GM23338 (cell line): ENCODE results near the gene USP10. TPM values are rescaled to one million over a fixed set of nuclear protein-coding genes. Genes with fewer than 3 reads are reported as not detected.

Experiments used
- ATAC-seq: fragments of 200-7000 bp; cut with Tn5 transposase; 3 replicates; pipeline ENCODE4 v1.9.1; 2020
- DNase-seq: peaks from one replicate; pipeline ENCODE4 v3.0.0-alpha.2; 2015; ENCODE audit warnings: low spot score
- H2AFZ ChIP-seq: fragments of 200-600 bp; sonication (generic); 2 replicates; pipeline ENCODE4 v1.8.0; 2016; ENCODE audit warnings: antibody characterized with exemption, mild to moderate bottlenecking, moderate library complexity
- H3F3A ChIP-seq: fragments of 200-600 bp; sonication (generic); replicated peaks from 2 replicates; pipeline ENCODE4 v1.8.0; 2017; ENCODE audit warnings: antibody characterized with exemption, mixed run types, low read depth
- H3K27ac ChIP-seq: fragments of 200-600 bp; sonication (generic); 2 replicates; pipeline ENCODE4 v1.6.1; 2016; ENCODE audit warnings: low read depth
- H3K27me3 ChIP-seq: fragments of 200-600 bp; sonication (generic); 2 replicates; pipeline ENCODE4 v1.8.0; 2016; ENCODE audit warnings: mild to moderate bottlenecking, mixed run types, moderate library complexity; ENCODE audit not compliant: insufficient read depth
- H3K36me3 ChIP-seq: fragments of 200-600 bp; sonication (generic); 2 replicates; pipeline ENCODE4 v1.8.0; 2016; ENCODE audit warnings: mild to moderate bottlenecking; ENCODE audit not compliant: insufficient read depth
- H3K4me1 ChIP-seq: fragments of 200-600 bp; sonication (generic); 2 replicates; pipeline ENCODE4 v1.8.0; 2016; ENCODE audit warnings: mild to moderate bottlenecking, moderate library complexity; ENCODE audit not compliant: insufficient read depth
- H3K4me2 ChIP-seq: fragments of 200-600 bp; sonication (generic); 2 replicates; pipeline ENCODE4 v1.7.1; 2017; ENCODE audit warnings: mixed run types
- H3K4me3 ChIP-seq: fragments of 200-600 bp; sonication (generic); 2 replicates; pipeline ENCODE4 v1.6.1; 2016; ENCODE audit warnings: mixed run types
- H3K79me2 ChIP-seq: fragments of 200-600 bp; sonication (generic); replicated peaks from 2 replicates; pipeline ENCODE4 v1.8.0; 2017; ENCODE audit warnings: mild to moderate bottlenecking; ENCODE audit not compliant: insufficient read depth
- H3K9me2 ChIP-seq: fragments of 200-600 bp; sonication (generic); 2 replicates; pipeline ENCODE4 v1.8.0; 2017; ENCODE audit not compliant: insufficient read depth
- H4K20me1 ChIP-seq: fragments of 200-600 bp; sonication (generic); replicated peaks from 2 replicates; pipeline ENCODE4 v1.8.0; 2017; ENCODE audit warnings: mild to moderate bottlenecking; ENCODE audit not compliant: insufficient read depth
- H3K27ac Mint-ChIP-seq: 2 replicates; pipeline ENCODE4 v1.8.0; 2020; ENCODE audit warnings: inconsistent platforms, mild to moderate bottlenecking, moderate library complexity, mixed read lengths
- H3K27me3 Mint-ChIP-seq: 3 replicates; pipeline ENCODE4 v1.8.0; 2022; ENCODE audit warnings: low read depth, mild to moderate bottlenecking, moderate library complexity, mixed read lengths, inconsistent platforms; ENCODE audit not compliant: insufficient read depth, poor library complexity
- H3K36me3 Mint-ChIP-seq: 3 replicates; pipeline ENCODE4 v1.8.0; 2021; ENCODE audit warnings: low read depth, mild to moderate bottlenecking, inconsistent platforms, moderate library complexity, mixed read lengths
- H3K4me1 Mint-ChIP-seq: 3 replicates; pipeline ENCODE4 v1.8.0; 2020; ENCODE audit warnings: mild to moderate bottlenecking, inconsistent platforms, mixed read lengths
- H3K4me3 Mint-ChIP-seq: 3 replicates; pipeline ENCODE4 v1.8.0; 2021; ENCODE audit warnings: moderate library complexity, mild to moderate bottlenecking, inconsistent platforms, mixed read lengths
- H3K9me3 Mint-ChIP-seq: 3 replicates; pipeline ENCODE4 v1.8.0; 2020; ENCODE audit warnings: moderate library complexity, mild to moderate bottlenecking, inconsistent platforms, mixed read lengths
- CREB1 ChIP-seq: fragments of 250-450 bp; sonication (Bioruptor Pico); IDR thresholded peaks from 2 replicates; pipeline ENCODE4 v1.5.0; 2020; ENCODE audit warnings: low read depth, mild to moderate bottlenecking, moderate library complexity
- EZH2 ChIP-seq: fragments of 200-600 bp; sonication (generic); IDR thresholded peaks from one replicate; pipeline ENCODE4 v1.8.0; 2017; ENCODE audit warnings: antibody characterized with exemption, mild to moderate bottlenecking, low read depth; ENCODE audit not compliant: unreplicated experiment
- EZH2phosphoT487 ChIP-seq: fragments of 200-600 bp; sonication (generic); IDR thresholded peaks from one replicate; pipeline ENCODE4 v1.8.1; 2018; ENCODE audit warnings: antibody characterized with exemption; ENCODE audit not compliant: unreplicated experiment
- JUNB ChIP-seq: IDR thresholded peaks from one replicate; pipeline ENCODE4 v1.6.1; 2016; ENCODE audit warnings: antibody characterized with exemption; ENCODE audit not compliant: unreplicated experiment
- NANOG ChIP-seq: IDR thresholded peaks from 2 replicates; pipeline ENCODE4 v1.6.1; 2016; ENCODE audit warnings: antibody characterized with exemption, borderline replicate concordance
- POLR2AphosphoS5 ChIP-seq: IDR thresholded peaks from 2 replicates; pipeline ENCODE4 v1.6.1; 2016; ENCODE audit warnings: antibody characterized with exemption, low read depth
- STAT1 ChIP-seq: IDR thresholded peaks from one replicate; pipeline ENCODE4 v1.6.1; 2016; ENCODE audit warnings: antibody characterized with exemption; ENCODE audit not compliant: unreplicated experiment
- ZNF114 ChIP-seq: fragments of 250-450 bp; sonication (Bioruptor Pico); IDR thresholded peaks from 2 replicates; pipeline ENCODE4 v1.5.0; 2020; ENCODE audit warnings: mild to moderate bottlenecking, moderate library complexity
- ZNF331 ChIP-seq: fragments of 250-450 bp; sonication (Bioruptor Pico); IDR thresholded peaks from 2 replicates; pipeline ENCODE4 v1.5.0; 2020; ENCODE audit warnings: low read depth, mild to moderate bottlenecking, moderate library complexity
- polyA plus RNA-seq: library from polyadenylated mRNA; unstranded; fragments of >200 nt; fragmentation: Nextera tagmentation; extraction: Ambion mirVana; gene quantifications from 2 replicates; pipeline ENCODE4 v1.2.1, GENCODE V29; 2016
- total RNA-seq: library from RNA; depleted of rRNA; stranded (reverse); fragments of >200 nt; shearing (Covaris generic); gene quantifications from 2 replicates; pipeline ENCODE4 v1.2.3, GENCODE V29; 2014
- TF ChIP-seq, protein P1 (sequence below), 2 experiments: fragments of 200-600 bp in 1 of 2; sonication (generic) in 1 of 2; conservative IDR thresholded peaks; 2 replicates each; pipeline versions ENCODE4 v1.5.1 to v1.6.1; 2016 to 2017; ENCODE audit warnings: antibody characterized with exemption in 2 of 2, low read depth in 2 of 2, mild to moderate bottlenecking in 2 of 2, moderate library complexity in 1 of 2
- TF ChIP-seq, protein P2 (sequence below): IDR thresholded peaks from 2 replicates; pipeline ENCODE4 v1.6.1; 2016; ENCODE audit warnings: antibody characterized with exemption
- TF ChIP-seq, protein P3 (sequence below): fragments of 250-450 bp; sonication (Bioruptor Pico); IDR thresholded peaks from 2 replicates; pipeline ENCODE4 v1.5.0; 2020; ENCODE audit warnings: mild to moderate bottlenecking, moderate library complexity
- TF ChIP-seq, protein P4 (sequence below): IDR thresholded peaks from one replicate; pipeline ENCODE4 v1.6.1; 2018; ENCODE audit warnings: antibody characterized with exemption; ENCODE audit not compliant: unreplicated experiment

Gene USP10
- total and polyA plus RNA-seq, 2 experiments from 2014 or later = 158 to 194 TPM

GRCh38 chr16:84685210-84685609, 14.6 kb upstream of the USP10 start:
- Histone ChIP-seq H3K4me1 (peaks cover 11% of the 10 kb centered on the region), H3K4me2 (no peak overlapping the region), H4K20me1 (no peaks in the 10 kb centered on the region), H3K4me3 (no peak overlapping the region), H3K36me3 (0 out of 2 replicates have a peak, but pooled peaks cover 3% of the 10 kb centered on the region), H3K9me2 (no peaks in the 10 kb centered on the region; the same call in 1 of the 2 replicates), H3K27ac (no peak overlapping the region), H3K27me3 (no peaks in the 10 kb centered on the region), H2AFZ (peak overlapping the region; percentile 59; the same call in 1 of the 2 replicates), H3F3A (0 out of 2 replicates have a peak, but pooled peaks cover 5% of the 10 kb centered on the region), H3K79me2 (no peaks in the 10 kb centered on the region)
- no peaks in the 10 kb centered on the region for H3K27me3 Mint-ChIP-seq
- ATAC-seq (no peak), DNase-seq (no peak)
- no peak overlapping the region for H3K4me3 Mint-ChIP-seq
- H3K36me3 Mint-ChIP-seq = no peaks in the 10 kb centered on the region
- no peak for TF ChIP-seq ZNF331
- TF ChIP-seq, protein P1, sequence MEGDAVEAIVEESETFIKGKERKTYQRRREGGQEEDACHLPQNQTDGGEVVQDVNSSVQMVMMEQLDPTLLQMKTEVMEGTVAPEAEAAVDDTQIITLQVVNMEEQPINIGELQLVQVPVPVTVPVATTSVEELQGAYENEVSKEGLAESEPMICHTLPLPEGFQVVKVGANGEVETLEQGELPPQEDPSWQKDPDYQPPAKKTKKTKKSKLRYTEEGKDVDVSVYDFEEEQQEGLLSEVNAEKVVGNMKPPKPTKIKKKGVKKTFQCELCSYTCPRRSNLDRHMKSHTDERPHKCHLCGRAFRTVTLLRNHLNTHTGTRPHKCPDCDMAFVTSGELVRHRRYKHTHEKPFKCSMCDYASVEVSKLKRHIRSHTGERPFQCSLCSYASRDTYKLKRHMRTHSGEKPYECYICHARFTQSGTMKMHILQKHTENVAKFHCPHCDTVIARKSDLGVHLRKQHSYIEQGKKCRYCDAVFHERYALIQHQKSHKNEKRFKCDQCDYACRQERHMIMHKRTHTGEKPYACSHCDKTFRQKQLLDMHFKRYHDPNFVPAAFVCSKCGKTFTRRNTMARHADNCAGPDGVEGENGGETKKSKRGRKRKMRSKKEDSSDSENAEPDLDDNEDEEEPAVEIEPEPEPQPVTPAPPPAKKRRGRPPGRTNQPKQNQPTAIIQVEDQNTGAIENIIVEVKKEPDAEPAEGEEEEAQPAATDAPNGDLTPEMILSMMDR (conservative IDR thresholded peaks at IDR 0.05; ENCODE audit: low read depth in 2 of 2) = no peak
- TF ChIP-seq EZH2 = no peak
- TF ChIP-seq EZH2phosphoT487 = no peak
- TF ChIP-seq POLR2AphosphoS5 = no peak
- TF ChIP-seq, protein P2, sequence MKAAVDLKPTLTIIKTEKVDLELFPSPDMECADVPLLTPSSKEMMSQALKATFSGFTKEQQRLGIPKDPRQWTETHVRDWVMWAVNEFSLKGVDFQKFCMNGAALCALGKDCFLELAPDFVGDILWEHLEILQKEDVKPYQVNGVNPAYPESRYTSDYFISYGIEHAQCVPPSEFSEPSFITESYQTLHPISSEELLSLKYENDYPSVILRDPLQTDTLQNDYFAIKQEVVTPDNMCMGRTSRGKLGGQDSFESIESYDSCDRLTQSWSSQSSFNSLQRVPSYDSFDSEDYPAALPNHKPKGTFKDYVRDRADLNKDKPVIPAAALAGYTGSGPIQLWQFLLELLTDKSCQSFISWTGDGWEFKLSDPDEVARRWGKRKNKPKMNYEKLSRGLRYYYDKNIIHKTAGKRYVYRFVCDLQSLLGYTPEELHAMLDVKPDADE = no peak
- TF ChIP-seq, protein P3, sequence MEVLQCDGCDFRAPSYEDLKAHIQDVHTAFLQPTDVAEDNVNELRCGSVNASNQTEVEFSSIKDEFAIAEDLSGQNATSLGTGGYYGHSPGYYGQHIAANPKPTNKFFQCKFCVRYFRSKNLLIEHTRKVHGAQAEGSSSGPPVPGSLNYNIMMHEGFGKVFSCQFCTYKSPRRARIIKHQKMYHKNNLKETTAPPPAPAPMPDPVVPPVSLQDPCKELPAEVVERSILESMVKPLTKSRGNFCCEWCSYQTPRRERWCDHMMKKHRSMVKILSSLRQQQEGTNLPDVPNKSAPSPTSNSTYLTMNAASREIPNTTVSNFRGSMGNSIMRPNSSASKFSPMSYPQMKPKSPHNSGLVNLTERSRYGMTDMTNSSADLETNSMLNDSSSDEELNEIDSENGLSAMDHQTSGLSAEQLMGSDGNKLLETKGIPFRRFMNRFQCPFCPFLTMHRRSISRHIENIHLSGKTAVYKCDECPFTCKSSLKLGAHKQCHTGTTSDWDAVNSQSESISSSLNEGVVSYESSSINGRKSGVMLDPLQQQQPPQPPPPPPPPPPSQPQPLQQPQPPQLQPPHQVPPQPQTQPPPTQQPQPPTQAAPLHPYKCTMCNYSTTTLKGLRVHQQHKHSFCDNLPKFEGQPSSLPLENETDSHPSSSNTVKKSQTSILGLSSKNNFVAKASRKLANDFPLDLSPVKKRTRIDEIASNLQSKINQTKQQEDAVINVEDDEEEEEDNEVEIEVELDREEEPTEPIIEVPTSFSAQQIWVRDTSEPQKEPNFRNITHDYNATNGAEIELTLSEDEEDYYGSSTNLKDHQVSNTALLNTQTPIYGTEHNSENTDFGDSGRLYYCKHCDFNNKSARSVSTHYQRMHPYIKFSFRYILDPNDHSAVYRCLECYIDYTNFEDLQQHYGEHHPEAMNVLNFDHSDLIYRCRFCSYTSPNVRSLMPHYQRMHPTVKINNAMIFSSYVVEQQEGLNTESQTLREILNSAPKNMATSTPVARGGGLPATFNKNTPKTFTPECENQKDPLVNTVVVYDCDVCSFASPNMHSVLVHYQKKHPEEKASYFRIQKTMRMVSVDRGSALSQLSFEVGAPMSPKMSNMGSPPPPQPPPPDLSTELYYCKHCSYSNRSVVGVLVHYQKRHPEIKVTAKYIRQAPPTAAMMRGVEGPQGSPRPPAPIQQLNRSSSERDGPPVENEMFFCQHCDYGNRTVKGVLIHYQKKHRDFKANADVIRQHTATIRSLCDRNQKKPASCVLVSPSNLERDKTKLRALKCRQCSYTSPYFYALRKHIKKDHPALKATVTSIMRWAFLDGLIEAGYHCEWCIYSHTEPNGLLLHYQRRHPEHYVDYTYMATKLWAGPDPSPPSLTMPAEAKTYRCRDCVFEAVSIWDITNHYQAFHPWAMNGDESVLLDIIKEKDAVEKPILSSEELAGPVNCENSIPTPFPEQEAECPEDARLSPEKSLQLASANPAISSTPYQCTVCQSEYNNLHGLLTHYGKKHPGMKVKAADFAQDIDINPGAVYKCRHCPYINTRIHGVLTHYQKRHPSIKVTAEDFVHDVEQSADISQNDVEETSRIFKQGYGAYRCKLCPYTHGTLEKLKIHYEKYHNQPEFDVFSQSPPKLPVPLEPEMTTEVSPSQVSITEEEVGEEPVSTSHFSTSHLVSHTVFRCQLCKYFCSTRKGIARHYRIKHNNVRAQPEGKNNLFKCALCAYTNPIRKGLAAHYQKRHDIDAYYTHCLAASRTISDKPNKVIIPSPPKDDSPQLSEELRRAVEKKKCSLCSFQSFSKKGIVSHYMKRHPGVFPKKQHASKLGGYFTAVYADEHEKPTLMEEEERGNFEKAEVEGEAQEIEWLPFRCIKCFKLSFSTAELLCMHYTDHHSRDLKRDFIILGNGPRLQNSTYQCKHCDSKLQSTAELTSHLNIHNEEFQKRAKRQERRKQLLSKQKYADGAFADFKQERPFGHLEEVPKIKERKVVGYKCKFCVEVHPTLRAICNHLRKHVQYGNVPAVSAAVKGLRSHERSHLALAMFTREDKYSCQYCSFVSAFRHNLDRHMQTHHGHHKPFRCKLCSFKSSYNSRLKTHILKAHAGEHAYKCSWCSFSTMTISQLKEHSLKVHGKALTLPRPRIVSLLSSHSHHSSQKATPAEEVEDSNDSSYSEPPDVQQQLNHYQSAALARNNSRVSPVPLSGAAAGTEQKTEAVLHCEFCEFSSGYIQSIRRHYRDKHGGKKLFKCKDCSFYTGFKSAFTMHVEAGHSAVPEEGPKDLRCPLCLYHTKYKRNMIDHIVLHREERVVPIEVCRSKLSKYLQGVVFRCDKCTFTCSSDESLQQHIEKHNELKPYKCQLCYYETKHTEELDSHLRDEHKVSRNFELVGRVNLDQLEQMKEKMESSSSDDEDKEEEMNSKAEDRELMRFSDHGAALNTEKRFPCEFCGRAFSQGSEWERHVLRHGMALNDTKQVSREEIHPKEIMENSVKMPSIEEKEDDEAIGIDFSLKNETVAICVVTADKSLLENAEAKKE = no peak
- TF ChIP-seq NANOG = no peak
- TF ChIP-seq CREB1 (CRISPR knock-in tag) = no peak
- TF ChIP-seq JUNB = no peak
- TF ChIP-seq, protein P4, sequence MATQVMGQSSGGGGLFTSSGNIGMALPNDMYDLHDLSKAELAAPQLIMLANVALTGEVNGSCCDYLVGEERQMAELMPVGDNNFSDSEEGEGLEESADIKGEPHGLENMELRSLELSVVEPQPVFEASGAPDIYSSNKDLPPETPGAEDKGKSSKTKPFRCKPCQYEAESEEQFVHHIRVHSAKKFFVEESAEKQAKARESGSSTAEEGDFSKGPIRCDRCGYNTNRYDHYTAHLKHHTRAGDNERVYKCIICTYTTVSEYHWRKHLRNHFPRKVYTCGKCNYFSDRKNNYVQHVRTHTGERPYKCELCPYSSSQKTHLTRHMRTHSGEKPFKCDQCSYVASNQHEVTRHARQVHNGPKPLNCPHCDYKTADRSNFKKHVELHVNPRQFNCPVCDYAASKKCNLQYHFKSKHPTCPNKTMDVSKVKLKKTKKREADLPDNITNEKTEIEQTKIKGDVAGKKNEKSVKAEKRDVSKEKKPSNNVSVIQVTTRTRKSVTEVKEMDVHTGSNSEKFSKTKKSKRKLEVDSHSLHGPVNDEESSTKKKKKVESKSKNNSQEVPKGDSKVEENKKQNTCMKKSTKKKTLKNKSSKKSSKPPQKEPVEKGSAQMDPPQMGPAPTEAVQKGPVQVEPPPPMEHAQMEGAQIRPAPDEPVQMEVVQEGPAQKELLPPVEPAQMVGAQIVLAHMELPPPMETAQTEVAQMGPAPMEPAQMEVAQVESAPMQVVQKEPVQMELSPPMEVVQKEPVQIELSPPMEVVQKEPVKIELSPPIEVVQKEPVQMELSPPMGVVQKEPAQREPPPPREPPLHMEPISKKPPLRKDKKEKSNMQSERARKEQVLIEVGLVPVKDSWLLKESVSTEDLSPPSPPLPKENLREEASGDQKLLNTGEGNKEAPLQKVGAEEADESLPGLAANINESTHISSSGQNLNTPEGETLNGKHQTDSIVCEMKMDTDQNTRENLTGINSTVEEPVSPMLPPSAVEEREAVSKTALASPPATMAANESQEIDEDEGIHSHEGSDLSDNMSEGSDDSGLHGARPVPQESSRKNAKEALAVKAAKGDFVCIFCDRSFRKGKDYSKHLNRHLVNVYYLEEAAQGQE = no peak
- no peak for TF ChIP-seq STAT1
- no peak for TF ChIP-seq ZNF114 (CRISPR knock-in tag)
- peaks cover 23% of the 10 kb centered on the region for H3K4me1 Mint-ChIP-seq
- H3K9me3 Mint-ChIP-seq = peaks cover 11% of the 10 kb centered on the region
- H3K27ac Mint-ChIP-seq = no peak overlapping the region
